Endothelial cell of umbilical vein (primary cell): ENCODE data around the gene TRERF1. TPM values are rescaled to one million over a fixed set of nuclear protein-coding genes. Genes with fewer than 3 reads are reported as not detected.

Experiments
- BruUV-seq: library from RNA; stranded (reverse); fragments of 400-500 nt; replicated peaks from 2 replicates; lab custom pipeline; 2021; lab: Mats Ljungman, UMichigan
- CTCF ChIA-PET: fragments of 300-600, 350-600 bp; sonication (Branson Sonifier 250); formaldehyde crosslinking; loops from one replicate; lab custom pipeline; 2021; ENCODE audit warnings: antibody characterized with exemption, inconsistent platforms; lab: Charles Lee
- POLR2A ChIA-PET: fragments of 300-600, 350-600 bp; sonication (Branson Sonifier 250); formaldehyde crosslinking; loops from one replicate; lab custom pipeline; 2021; ENCODE audit warnings: antibody characterized with exemption, inconsistent platforms; lab: Charles Lee
- DNase-seq: peaks from one replicate; pipeline ENCODE4 v3.0.0-alpha.2; 2011; ENCODE audit warnings: low read depth, low spot score
- FAIRE-seq: peaks from 2 replicates; lab custom pipeline; 2011; peaks lifted over from hg19 to GRCh38; lab: Jason Lieb, UNC
- H2AFZ ChIP-seq: 2 replicates; pipeline ENCODE4 v1.6.0; 2012; ENCODE audit warnings: low read depth, low read length, control low read depth, inconsistent platforms
- H3K27ac ChIP-seq: 2 replicates; pipeline ENCODE4 v1.5.1; 2011; ENCODE audit warnings: low read depth, mild to moderate bottlenecking, control low read depth, low read length, moderate library complexity; ENCODE audit not compliant: insufficient read depth
- H3K27me3 ChIP-seq, 2 experiments: 2 replicates each; pipeline versions ENCODE4 v1.6.0 to v1.6.1; 2011; ENCODE audit warnings: low read length in 2 of 2, mixed read lengths in 1 of 2; ENCODE audit not compliant: control insufficient read depth in 2 of 2, insufficient read depth in 2 of 2
- H3K36me3 ChIP-seq, 2 experiments: 2 replicates in 1 of 2; 3 replicates in 1 of 2; pipeline ENCODE4 v1.5.1; 2011; ENCODE audit warnings: low read length in 2 of 2, mild to moderate bottlenecking in 1 of 2, moderate library complexity in 1 of 2; ENCODE audit not compliant: control insufficient read depth in 2 of 2, insufficient read depth in 2 of 2; ENCODE audit errors: extremely low read depth in 1 of 2
- H3K4me1 ChIP-seq: 3 replicates; pipeline ENCODE4 v1.5.1; 2011; ENCODE audit warnings: mild to moderate bottlenecking, low read length; ENCODE audit not compliant: control insufficient read depth, insufficient read depth; ENCODE audit errors: extremely low read depth
- H3K4me2 ChIP-seq: 2 replicates; pipeline ENCODE4 v1.6.1; 2011; ENCODE audit warnings: low read length, control low read depth, mixed read lengths; ENCODE audit not compliant: insufficient read depth
- H3K4me3 ChIP-seq, 3 experiments: fragments of 200-600 bp in 1 of 3; sonication (generic), shearing (Covaris generic) in 1 of 3; replicated peaks in 1 of 3; 2 replicates each; pipeline ENCODE4 v1.5.1; 2011 to 2016; ENCODE audit warnings: control low read depth in 3 of 3, low read length in 3 of 3, mild to moderate bottlenecking in 2 of 3, inconsistent platforms in 1 of 3, low read depth in 1 of 3, moderate library complexity in 1 of 3; ENCODE audit not compliant: insufficient read depth in 1 of 3
- H3K79me2 ChIP-seq: 2 replicates; pipeline ENCODE4 v1.6.0; 2012; ENCODE audit warnings: low read length, inconsistent platforms; ENCODE audit not compliant: control insufficient read depth, insufficient read depth
- H3K9ac ChIP-seq: replicated peaks from 2 replicates; pipeline ENCODE3; 2011; ENCODE audit warnings: low read length, control low read depth; ENCODE audit not compliant: insufficient read depth; ENCODE audit errors: extremely low read depth
- H3K9me1 ChIP-seq: replicated peaks from 3 replicates; pipeline ENCODE4 v1.6.0; 2011; ENCODE audit warnings: mild to moderate bottlenecking, low read length; ENCODE audit not compliant: control insufficient read depth, insufficient read depth; ENCODE audit errors: extremely low read depth
- H3K9me3 ChIP-seq: replicated peaks from 2 replicates; pipeline ENCODE4 v1.5.1; 2012; ENCODE audit warnings: low read length, inconsistent platforms; ENCODE audit not compliant: control insufficient read depth, insufficient read depth
- H4K20me1 ChIP-seq: replicated peaks from 2 replicates; pipeline ENCODE3; 2011; ENCODE audit warnings: mild to moderate bottlenecking, low read length; ENCODE audit not compliant: control insufficient read depth, insufficient read depth; ENCODE audit errors: extremely low read depth
- EZH2 ChIP-seq: IDR thresholded peaks from 2 replicates; pipeline ENCODE4 v1.6.1; 2012; ENCODE audit warnings: borderline replicate concordance, low read depth, mild to moderate bottlenecking, moderate library complexity, low read length, inconsistent platforms; ENCODE audit not compliant: severe bottlenecking
- FOS ChIP-seq: IDR thresholded peaks from 2 replicates; pipeline ENCODE4 v1.6.1; 2011; ENCODE audit warnings: mild to moderate bottlenecking, low read length, moderate library complexity, borderline replicate concordance; ENCODE audit not compliant: insufficient read depth
- GATA2 ChIP-seq: IDR thresholded peaks from 2 replicates; pipeline ENCODE4 v1.7.0; 2011; ENCODE audit warnings: low read depth, mild to moderate bottlenecking, moderate library complexity, mixed read lengths, low read length; ENCODE audit not compliant: insufficient read length, insufficient read depth
- JUN ChIP-seq: IDR thresholded peaks from 2 replicates; pipeline ENCODE4 v1.6.1; 2011; ENCODE audit warnings: borderline replicate concordance, low read depth; ENCODE audit not compliant: insufficient read length, insufficient read depth
- MYC ChIP-seq: IDR thresholded peaks from one replicate; pipeline ENCODE4 v1.6.1; 2011; ENCODE audit warnings: mild to moderate bottlenecking, low read depth, low read length
- POLR2A ChIP-seq: IDR thresholded peaks from 2 replicates; pipeline ENCODE4 v1.6.1; 2012; ENCODE audit warnings: low read depth, mild to moderate bottlenecking, control low read depth, low read length
- POLR2AphosphoS5 ChIP-seq: IDR thresholded peaks from 2 replicates; pipeline ENCODE4 v1.6.1; 2012; ENCODE audit warnings: low read depth, mild to moderate bottlenecking, control low read depth, low read length, moderate library complexity; ENCODE audit not compliant: insufficient read depth
- dilution Hi-C: fragments of 300-500 bp; cut with MboI; formaldehyde crosslinking; loops from one replicate; pipeline ENCODE4 v1.15.0; 2019; ENCODE audit warnings: low sequenced_read_pairs; ENCODE audit not compliant: extremely low pct_ligation_motif_present
- intact Hi-C: fragments of 100-400 bp; cut with micrococcal nuclease; formaldehyde crosslinking; loops from one replicate; pipeline ENCODE4 v1.10.0; 2022
- polyA plus RNA-seq, 4 experiments: library from polyadenylated mRNA; depleted of rRNA in 3 of 4; stranded (reverse) in 3 of 4; unstranded in 1 of 4; fragments of >200 nt; gene quantifications; 2 replicates each; pipeline versions ENCODE4 v1.2.1 to v1.2.3, GENCODE V29; 2011 to 2012; ENCODE audit warnings: missing spikeins in 1 of 4
- total RNA-seq: library from RNA; stranded (reverse); gene quantifications from 2 replicates; pipeline ENCODE4 v1.2.3, GENCODE V29; 2021
- TF ChIP-seq, protein P1 (sequence below): IDR thresholded peaks from 2 replicates; pipeline ENCODE4 v1.6.1; 2011; ENCODE audit not compliant: insufficient read depth, insufficient read length
- TF ChIP-seq, protein P2 (sequence below), 2 donors: IDR thresholded peaks; 1 replicate in 1 of 2; 2 replicates in 1 of 2; pipeline ENCODE4 v1.5.1; 2011; ENCODE audit warnings: low read length in 2 of 2, mild to moderate bottlenecking in 2 of 2, moderate library complexity in 2 of 2, control low read depth in 1 of 2, inconsistent platforms in 1 of 2, low read depth in 1 of 2; ENCODE audit not compliant: insufficient read depth in 1 of 2; ENCODE audit errors: extremely low read depth in 1 of 2

TRERF1 gene
- total and polyA plus RNA-seq, 2 donors (not counting 3 experiments of a cell fraction or from before 2014, with no cell fraction given), result 0.73 to 5.5 TPM

DNA sequence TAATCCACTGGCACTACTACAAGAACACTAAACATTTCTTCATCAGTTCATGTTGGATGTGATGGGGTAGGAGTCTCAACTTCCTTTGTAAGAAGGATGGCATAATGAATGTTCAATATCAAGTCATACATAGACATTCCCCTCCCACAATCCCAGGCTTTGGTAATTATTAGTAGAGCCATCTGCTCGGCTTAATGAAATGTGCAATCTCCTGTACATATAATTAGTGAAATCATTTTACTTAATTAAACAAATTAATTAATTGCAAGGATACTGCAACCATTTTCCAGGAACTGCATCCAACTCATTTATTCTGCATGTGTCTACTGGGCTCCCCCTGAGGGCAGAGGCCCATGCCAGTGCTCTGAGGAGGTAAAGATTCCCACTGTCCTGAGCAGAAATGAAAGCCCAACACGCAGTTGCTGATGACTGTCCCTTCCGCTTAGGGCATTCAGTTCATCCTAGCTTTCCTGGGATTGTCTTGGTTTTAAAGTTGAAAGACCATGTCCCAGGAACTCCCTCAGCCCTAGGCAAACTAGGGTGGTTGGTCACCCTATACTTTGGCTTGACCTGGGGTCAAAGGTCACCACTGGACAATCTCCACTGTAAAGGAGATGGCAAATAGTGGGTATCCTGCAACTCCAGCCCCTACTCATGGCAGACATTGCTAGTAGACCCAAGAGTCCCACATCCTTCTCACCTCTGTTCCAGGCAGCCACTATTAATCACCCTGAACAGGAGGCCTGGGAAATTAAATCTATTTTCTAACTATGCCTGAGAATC, 109.8 kb downstream of the TRERF1 start:
- Histone ChIP-seq H3K9ac (no peak overlapping the region), H3K79me2 (no peaks in the 10 kb centered on the region), H2AFZ (no peak overlapping the region), H3K4me1 (peaks cover 18% of the 10 kb centered on the region), H3K9me3 (no peaks in the 10 kb centered on the region), H3K27me3 (no peaks in the 10 kb centered on the region), H3K27ac (no peak overlapping the region), H3K9me1 (no peaks in the 10 kb centered on the region), H3K36me3 (no peaks in the 10 kb centered on the region), H3K4me3 (no peak overlapping the region), H4K20me1 (no peaks in the 10 kb centered on the region), H3K4me2 (no peak overlapping the region)
- no peak for TF ChIP-seq GATA2
- no peak for TF ChIP-seq JUN
- TF ChIP-seq, protein P1, sequence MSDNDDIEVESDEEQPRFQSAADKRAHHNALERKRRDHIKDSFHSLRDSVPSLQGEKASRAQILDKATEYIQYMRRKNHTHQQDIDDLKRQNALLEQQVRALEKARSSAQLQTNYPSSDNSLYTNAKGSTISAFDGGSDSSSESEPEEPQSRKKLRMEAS, result no peak
- TF ChIP-seq FOS, result no peak
- no peak for TF ChIP-seq POLR2AphosphoS5
- no peak for TF ChIP-seq MYC
- TF ChIP-seq, protein P2, sequence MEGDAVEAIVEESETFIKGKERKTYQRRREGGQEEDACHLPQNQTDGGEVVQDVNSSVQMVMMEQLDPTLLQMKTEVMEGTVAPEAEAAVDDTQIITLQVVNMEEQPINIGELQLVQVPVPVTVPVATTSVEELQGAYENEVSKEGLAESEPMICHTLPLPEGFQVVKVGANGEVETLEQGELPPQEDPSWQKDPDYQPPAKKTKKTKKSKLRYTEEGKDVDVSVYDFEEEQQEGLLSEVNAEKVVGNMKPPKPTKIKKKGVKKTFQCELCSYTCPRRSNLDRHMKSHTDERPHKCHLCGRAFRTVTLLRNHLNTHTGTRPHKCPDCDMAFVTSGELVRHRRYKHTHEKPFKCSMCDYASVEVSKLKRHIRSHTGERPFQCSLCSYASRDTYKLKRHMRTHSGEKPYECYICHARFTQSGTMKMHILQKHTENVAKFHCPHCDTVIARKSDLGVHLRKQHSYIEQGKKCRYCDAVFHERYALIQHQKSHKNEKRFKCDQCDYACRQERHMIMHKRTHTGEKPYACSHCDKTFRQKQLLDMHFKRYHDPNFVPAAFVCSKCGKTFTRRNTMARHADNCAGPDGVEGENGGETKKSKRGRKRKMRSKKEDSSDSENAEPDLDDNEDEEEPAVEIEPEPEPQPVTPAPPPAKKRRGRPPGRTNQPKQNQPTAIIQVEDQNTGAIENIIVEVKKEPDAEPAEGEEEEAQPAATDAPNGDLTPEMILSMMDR (IDR thresholded peaks at IDR 0.05; ENCODE audit: extremely low read depth in 1 of 2, insufficient read depth in 1 of 2, low read depth in 1 of 2, low read length in 2 of 2), result no peak
- no peak for TF ChIP-seq POLR2A
- no peak for TF ChIP-seq EZH2
- DNase-seq (no peak), FAIRE-seq (no peak)
- intact Hi-C loops (no loop called here), dilution Hi-C loops (no loop called here)
- ChIA-PET POLR2A (no interaction called here), CTCF (interaction anchor here (0.9 kb wide), 1 partner anchor 9 kb away, joined by 3 read pairs; no protein-coding TSS in a partner anchor)
- no TSS peak for BruUV-seq
